ENCODE data around the gene ZNF574.
"Not testable (repeated sequence)": the region's sequence is repeated elsewhere in the genome, so short reads cannot be mapped to it uniquely, and the experiment has no call there.

ZNF574 gene

GRCh38 chr19:42032431-42032830, 43.5 kb upstream of the ZNF574 start:
- no peak for DNase-seq (ENCODE audit: low read depth in 1 of 2, low spot score in 1 of 2)
- no peak for TF ChIP-seq SPI1 (IDR thresholded peaks at IDR 0.05; ENCODE audit: borderline replicate concordance, low read depth)
- no peak for TF ChIP-seq REST (IDR thresholded peaks at IDR 0.05; ENCODE audit: insufficient replicate concordance, low read depth)
- no peak for TF ChIP-seq CTCF (IDR thresholded peaks at IDR 0.05; ENCODE audit: insufficient read depth, low read length)
- TF ChIP-seq GABPA (IDR thresholded peaks at IDR 0.05; ENCODE audit: low read depth), result no peak
- TF ChIP-seq POLR2AphosphoS5 (IDR thresholded peaks at IDR 0.05; ENCODE audit: low read depth), result no peak
- Histone ChIP-seq H3K4me3 (replicated peaks; ENCODE audit: insufficient read depth, low read length) (no peak overlapping the region), H3K27ac (replicated peaks) (no peak overlapping the region), H3K27me3 (ENCODE audit: insufficient read depth, poor library complexity, severe bottlenecking) (no peaks in the 10 kb centered on the region)

GRCh38 chr19:42033413-42033812, 42.6 kb upstream of the ZNF574 start:
- TF ChIP-seq GABPA (IDR thresholded peaks at IDR 0.05; ENCODE audit: low read depth) (no peak), REST (IDR thresholded peaks at IDR 0.05; ENCODE audit: insufficient replicate concordance, low read depth) (no peak), CTCF (IDR thresholded peaks at IDR 0.05; ENCODE audit: insufficient read depth, low read length) (no peak), POLR2AphosphoS5 (IDR thresholded peaks at IDR 0.05; ENCODE audit: low read depth) (no peak), SPI1 (IDR thresholded peaks at IDR 0.05; ENCODE audit: borderline replicate concordance, low read depth) (no peak)
- no peak overlapping the region for H3K4me3 ChIP-seq (replicated peaks; ENCODE audit: insufficient read depth, low read length)
- DNase-seq (ENCODE audit: low read depth in 1 of 2, low spot score in 1 of 2), result no peak

GRCh38 chr19:42034640-42035391, 41.1 kb upstream of the ZNF574 start:
- H3K27ac ChIP-seq (replicated peaks); H3K27me3 ChIP-seq (ENCODE audit: insufficient read depth, poor library complexity, severe bottlenecking); H3K4me3 ChIP-seq (replicated peaks; ENCODE audit: insufficient read depth, low read length): not testable (repeated sequence)
- DNase-seq (ENCODE audit: low read depth in 1 of 2, low spot score in 1 of 2), result peak; percentile 34 to 50
- peak; percentile 82 for TF ChIP-seq CTCF (IDR thresholded peaks at IDR 0.05; ENCODE audit: insufficient read depth, low read length)

More at GRCh38 chr19:42033413-42033812, 42.6 kb upstream of the ZNF574 start:
- Histone ChIP-seq H3K27me3 (ENCODE audit: insufficient read depth, poor library complexity, severe bottlenecking) (no peaks in the 10 kb centered on the region), H3K27ac (replicated peaks) (no peak overlapping the region)

- H3K27me3 ChIP-seq (ENCODE audit: insufficient read depth, poor library complexity, severe bottlenecking), result no peaks in the 10 kb centered on the region
- TF ChIP-seq GABPA (IDR thresholded peaks at IDR 0.05; ENCODE audit: low read depth) (no peak), SPI1 (IDR thresholded peaks at IDR 0.05; ENCODE audit: borderline replicate concordance, low read depth) (no peak), POLR2AphosphoS5 (IDR thresholded peaks at IDR 0.05; ENCODE audit: low read depth) (no peak), REST (IDR thresholded peaks at IDR 0.05; ENCODE audit: insufficient replicate concordance, low read depth) (no peak), CTCF (IDR thresholded peaks at IDR 0.05; ENCODE audit: insufficient read depth, low read length) (no peak)
- no peak for DNase-seq (ENCODE audit: low read depth in 1 of 2, low spot score in 1 of 2)
- no peak overlapping the region for H3K4me3 ChIP-seq (replicated peaks; ENCODE audit: insufficient read depth, low read length)
- H3K27ac ChIP-seq (replicated peaks), result no peak overlapping the region
Observed at GRCh38 chr19:42037649-42038048, 38.3 kb upstream of the ZNF574 start.

Measured in HL-60 (cell line).